ENCODE data around the gene TULP3. TPM values are rescaled to one million over a fixed set of nuclear protein-coding genes. Genes with fewer than 3 reads are reported as not detected.
A peak's percentile ranks its signal among the peaks of the same experiment; 100 is the strongest.

Gene TULP3
- polyA plus RNA-seq, 4 donors = 3.1 to 10.5 (median 5.5) TPM

GRCh38 chr12:2879853-2880252 lies 10.8 kb upstream of the TULP3 start:
- 95 to 99% (median 98%) methylated on average over 3 of the region's 3 CpGs for WGBS, 3 donors
- no peak for FAIRE-seq
- Histone ChIP-seq H3K36me3 (ENCODE audit: control insufficient read depth in 3 of 3, insufficient read depth in 2 of 3, low read depth in 1 of 3, low read length in 3 of 3) (peaks cover 0 to 14% (median 0%) of the 10 kb centered on the region in 3 donors), H3K4me3 (ENCODE audit: low read depth in 1 of 3, low read length in 3 of 3) (no peak overlapping the region), H3K27ac (ENCODE audit: low read depth in 1 of 3, low read length in 2 of 3) (no peak overlapping the region), H3K9me3 (ENCODE audit: control insufficient read depth in 2 of 2, insufficient read depth in 1 of 2, low read depth in 1 of 2, low read length in 1 of 2) (no peaks in the 10 kb centered on the region), H3K27me3 (ENCODE audit: control insufficient read depth in 3 of 3, insufficient read depth in 3 of 3, low read length in 3 of 3) (no peaks in the 10 kb centered on the region), H3K4me1 (ENCODE audit: control insufficient read depth in 3 of 3, insufficient read depth in 2 of 3, low read depth in 1 of 3, low read length in 2 of 3) (peaks cover 0 to 10% (median 4%) of the 10 kb centered on the region in 3 donors)
- DNase-seq = no peak

- H3K27me3 ChIP-seq (ENCODE audit: control insufficient read depth in 3 of 3, insufficient read depth in 3 of 3, low read length in 3 of 3) = no peaks in the 10 kb centered on the region
- 43 to 69% (median 51%) methylated on average over 2 of the region's 2 CpGs for WGBS, 3 donors
- H3K27ac ChIP-seq (ENCODE audit: low read depth in 1 of 3, low read length in 2 of 3) = no peak overlapping the region
- H3K9me3 ChIP-seq (ENCODE audit: control insufficient read depth in 2 of 2, insufficient read depth in 1 of 2, low read depth in 1 of 2, low read length in 1 of 2) = no peaks in the 10 kb centered on the region
- DNase-seq (peak in 1 of 2 donors; percentile 3), FAIRE-seq (no peak)
- no peaks in the 10 kb centered on the region for H3K4me1 ChIP-seq (ENCODE audit: control insufficient read depth in 3 of 3, insufficient read depth in 2 of 3, low read depth in 1 of 3, low read length in 2 of 3)
- H3K36me3 ChIP-seq (ENCODE audit: control insufficient read depth in 3 of 3, insufficient read depth in 2 of 3, low read depth in 1 of 3, low read length in 3 of 3) = peaks cover 0 to 26% (median 0%) of the 10 kb centered on the region in 3 donors
- H3K4me3 ChIP-seq (ENCODE audit: low read depth in 1 of 3, low read length in 3 of 3) = no peak overlapping the region
Measured at GRCh38 chr12:2884810-2885209, 5.9 kb upstream of the TULP3 start.

DNA sequence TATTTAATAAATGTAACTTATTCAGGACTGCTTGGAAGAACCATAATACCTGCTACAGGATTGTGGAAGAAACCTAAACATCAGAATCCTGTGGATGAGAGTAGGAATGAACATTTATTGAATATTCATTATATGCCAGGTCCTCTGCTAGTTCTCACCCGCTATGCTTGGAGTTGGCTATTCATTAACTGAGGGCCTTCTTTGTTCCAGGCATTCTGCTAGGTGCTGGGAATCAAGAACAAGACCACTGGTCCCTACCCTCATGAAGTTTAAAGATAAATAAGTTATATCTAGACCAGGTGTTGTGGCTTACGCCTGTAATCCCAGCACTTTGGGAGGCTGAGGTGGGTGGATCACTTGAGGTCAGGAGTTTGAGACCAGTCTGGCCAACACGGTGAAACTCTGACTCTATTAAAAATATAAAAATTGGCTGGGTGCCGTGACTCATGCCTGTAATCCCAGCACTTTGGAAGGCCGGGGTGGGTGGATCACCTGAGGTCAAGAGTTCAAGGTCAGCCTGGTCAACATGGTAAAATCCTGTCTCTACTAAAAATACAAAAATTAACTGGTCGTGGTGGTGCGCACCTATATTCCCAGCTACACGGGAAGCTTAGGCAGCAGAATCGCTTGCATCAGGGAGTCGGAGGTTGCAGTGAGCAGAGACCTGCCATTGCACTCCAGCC lies 3.8 kb upstream of the TULP3 start:
- no peak overlapping the region for H3K27ac ChIP-seq (ENCODE audit: low read depth in 1 of 3, low read length in 2 of 3)
- H3K4me3 ChIP-seq (ENCODE audit: low read depth in 1 of 3, low read length in 3 of 3) = no peak overlapping the region
- H3K4me1 ChIP-seq (ENCODE audit: control insufficient read depth in 3 of 3, insufficient read depth in 2 of 3, low read depth in 1 of 3, low read length in 2 of 3) = peaks cover 0 to 5% (median 0%) of the 10 kb centered on the region in 3 donors
- H3K27me3 ChIP-seq (ENCODE audit: control insufficient read depth in 3 of 3, insufficient read depth in 3 of 3, low read length in 3 of 3) = no peaks in the 10 kb centered on the region
- no peak for FAIRE-seq
- DNase-seq = no peak
- 67 to 85% (median 79%) methylated on average over 10 of the region's 10 CpGs for WGBS, 3 donors
- no peaks in the 10 kb centered on the region for H3K9me3 ChIP-seq (ENCODE audit: control insufficient read depth in 2 of 2, insufficient read depth in 1 of 2, low read depth in 1 of 2, low read length in 1 of 2)
- H3K36me3 ChIP-seq (ENCODE audit: control insufficient read depth in 3 of 3, insufficient read depth in 2 of 3, low read depth in 1 of 3, low read length in 3 of 3) = peaks cover 0 to 20% (median 0%) of the 10 kb centered on the region in 3 donors

- FAIRE-seq (no peak), DNase-seq (no peak)
- H3K27me3 ChIP-seq (ENCODE audit: control insufficient read depth in 3 of 3, insufficient read depth in 3 of 3, low read length in 3 of 3) = no peaks in the 10 kb centered on the region
- H3K27ac ChIP-seq (ENCODE audit: low read depth in 1 of 3, low read length in 2 of 3) = peak overlapping the region in 2 of 3 donors; percentile 76 to 82
- peaks cover 0 to 18% (median 0%) of the 10 kb centered on the region in 3 donors for H3K36me3 ChIP-seq (ENCODE audit: control insufficient read depth in 3 of 3, insufficient read depth in 2 of 3, low read depth in 1 of 3, low read length in 3 of 3)
- H3K9me3 ChIP-seq (ENCODE audit: control insufficient read depth in 2 of 2, insufficient read depth in 1 of 2, low read depth in 1 of 2, low read length in 1 of 2) = no peaks in the 10 kb centered on the region
- H3K4me1 ChIP-seq (ENCODE audit: control insufficient read depth in 3 of 3, insufficient read depth in 2 of 3, low read depth in 1 of 3, low read length in 2 of 3) = peaks cover 0 to 5% (median 0%) of the 10 kb centered on the region in 3 donors
- WGBS, 3 donors = 73 to 75% (median 74%) methylated on average over 9 to 10 of the region's 10 CpGs
- H3K4me3 ChIP-seq (ENCODE audit: low read depth in 1 of 3, low read length in 3 of 3) = peak overlapping the region; percentile 86 to 89 (median 88)
Measured at GRCh38 chr12:2890001-2890387, 697 bp upstream of the TULP3 start.

- peak overlapping the region; percentile 86 to 89 (median 88) for H3K4me3 ChIP-seq (ENCODE audit: low read depth in 1 of 3, low read length in 3 of 3)
- H3K4me1 ChIP-seq (ENCODE audit: control insufficient read depth in 3 of 3, insufficient read depth in 2 of 3, low read depth in 1 of 3, low read length in 2 of 3) = peaks cover 0 to 5% (median 0%) of the 10 kb centered on the region in 3 donors
- peak overlapping the region; percentile 66 to 95 (median 86) for H3K27ac ChIP-seq (ENCODE audit: low read depth in 1 of 3, low read length in 2 of 3)
- no peaks in the 10 kb centered on the region for H3K9me3 ChIP-seq (ENCODE audit: control insufficient read depth in 2 of 2, insufficient read depth in 1 of 2, low read depth in 1 of 2, low read length in 1 of 2)
- 22 to 24% (median 23%) methylated on average over 42 of the region's 42 CpGs for WGBS, 3 donors
- DNase-seq = peak; percentile 24 to 72
- H3K27me3 ChIP-seq (ENCODE audit: control insufficient read depth in 3 of 3, insufficient read depth in 3 of 3, low read length in 3 of 3) = no peaks in the 10 kb centered on the region
- no peak for FAIRE-seq
- peaks cover 0 to 12% (median 0%) of the 10 kb centered on the region in 3 donors for H3K36me3 ChIP-seq (ENCODE audit: control insufficient read depth in 3 of 3, insufficient read depth in 2 of 3, low read depth in 1 of 3, low read length in 3 of 3)
Measured at GRCh38 chr12:2891240-2892053, 756 bp downstream of the TULP3 start.

- Histone ChIP-seq H3K36me3 (ENCODE audit: control insufficient read depth in 3 of 3, insufficient read depth in 2 of 3, low read depth in 1 of 3, low read length in 3 of 3) (peaks cover 0 to 9% (median 0%) of the 10 kb centered on the region in 3 donors), H3K4me3 (ENCODE audit: low read depth in 1 of 3, low read length in 3 of 3) (no peak overlapping the region), H3K9me3 (ENCODE audit: control insufficient read depth in 2 of 2, insufficient read depth in 1 of 2, low read depth in 1 of 2, low read length in 1 of 2) (no peaks in the 10 kb centered on the region), H3K27me3 (ENCODE audit: control insufficient read depth in 3 of 3, insufficient read depth in 3 of 3, low read length in 3 of 3) (no peaks in the 10 kb centered on the region), H3K27ac (ENCODE audit: low read depth in 1 of 3, low read length in 2 of 3) (no peak overlapping the region), H3K4me1 (ENCODE audit: control insufficient read depth in 3 of 3, insufficient read depth in 2 of 3, low read depth in 1 of 3, low read length in 2 of 3) (peaks cover 0 to 5% (median 0%) of the 10 kb centered on the region in 3 donors)
- WGBS, 3 donors = 82 to 90% (median 87%) methylated on average over 12 of the region's 12 CpGs
- no peak for FAIRE-seq
- DNase-seq = no peak
Measured at GRCh38 chr12:2892246-2892645, 1.6 kb downstream of the TULP3 start.

DNA sequence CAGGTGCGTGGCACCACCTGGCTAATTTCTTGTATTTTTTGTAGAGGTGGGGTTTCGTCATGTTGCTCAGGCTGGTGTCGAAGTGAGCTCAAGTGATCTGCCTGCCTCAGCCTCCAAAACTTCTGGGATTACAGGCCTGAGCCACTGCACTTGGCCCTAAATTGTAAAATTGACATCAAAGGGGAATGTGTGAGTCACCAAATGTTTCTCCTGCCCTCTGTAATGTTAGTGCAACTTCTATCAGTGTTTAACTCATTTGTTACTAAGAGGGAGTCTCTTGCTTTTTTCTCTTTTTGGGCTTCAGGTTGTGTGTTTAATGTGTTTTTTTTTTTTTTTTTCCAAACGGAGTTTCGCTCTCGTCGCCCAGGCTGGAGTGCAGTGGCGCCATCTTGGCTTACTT lies 2.3 kb downstream of the TULP3 start:
- no peaks in the 10 kb centered on the region for H3K27me3 ChIP-seq (ENCODE audit: control insufficient read depth in 3 of 3, insufficient read depth in 3 of 3, low read length in 3 of 3)
- peaks cover 0 to 5% (median 0%) of the 10 kb centered on the region in 3 donors for H3K4me1 ChIP-seq (ENCODE audit: control insufficient read depth in 3 of 3, insufficient read depth in 2 of 3, low read depth in 1 of 3, low read length in 2 of 3)
- H3K4me3 ChIP-seq (ENCODE audit: low read depth in 1 of 3, low read length in 3 of 3) = no peak overlapping the region
- 86 to 91% (median 88%) methylated on average over 8 of the region's 8 CpGs for WGBS, 3 donors
- H3K36me3 ChIP-seq (ENCODE audit: control insufficient read depth in 3 of 3, insufficient read depth in 2 of 3, low read depth in 1 of 3, low read length in 3 of 3) = peaks cover 0 to 4% (median 0%) of the 10 kb centered on the region in 3 donors
- no peak for FAIRE-seq
- no peak for DNase-seq
- no peaks in the 10 kb centered on the region for H3K9me3 ChIP-seq (ENCODE audit: control insufficient read depth in 2 of 2, insufficient read depth in 1 of 2, low read depth in 1 of 2, low read length in 1 of 2)
- no peak overlapping the region for H3K27ac ChIP-seq (ENCODE audit: low read depth in 1 of 3, low read length in 2 of 3)

GRCh38 chr12:2895051-2895451 lies 4.4 kb downstream of the TULP3 start:
- Histone ChIP-seq H3K36me3 (ENCODE audit: control insufficient read depth in 3 of 3, insufficient read depth in 2 of 3, low read depth in 1 of 3, low read length in 3 of 3) (no peaks in the 10 kb centered on the region), H3K4me1 (ENCODE audit: control insufficient read depth in 3 of 3, insufficient read depth in 2 of 3, low read depth in 1 of 3, low read length in 2 of 3) (peaks cover 0 to 2% (median 0%) of the 10 kb centered on the region in 3 donors), H3K4me3 (ENCODE audit: low read depth in 1 of 3, low read length in 3 of 3) (no peak overlapping the region), H3K9me3 (ENCODE audit: control insufficient read depth in 2 of 2, insufficient read depth in 1 of 2, low read depth in 1 of 2, low read length in 1 of 2) (no peaks in the 10 kb centered on the region), H3K27me3 (ENCODE audit: control insufficient read depth in 3 of 3, insufficient read depth in 3 of 3, low read length in 3 of 3) (no peaks in the 10 kb centered on the region), H3K27ac (ENCODE audit: low read depth in 1 of 3, low read length in 2 of 3) (no peak overlapping the region)
- DNase-seq (no peak), FAIRE-seq (no peak)
- WGBS, 3 donors = 42 to 83% (median 68%) methylated on average over 2 of the region's 2 CpGs
